HG03521 (cell line): ENCODE results near the gene RPL7A.
A peak's percentile ranks its signal among the peaks of the same experiment; 100 is the strongest.
"Not testable (repeated sequence)": the region's sequence is repeated elsewhere in the genome, so short reads cannot be mapped to it uniquely, and the experiment has no call there.

Experiments used
- ATAC-seq: cut with Tn5 transposase; IDR thresholded peaks from one replicate; pipeline ENCODE4 v1.9.1; 2021; ENCODE audit warnings: mild to moderate bottlenecking, moderate library complexity; ENCODE audit not compliant: unreplicated experiment

Gene RPL7A

DNA sequence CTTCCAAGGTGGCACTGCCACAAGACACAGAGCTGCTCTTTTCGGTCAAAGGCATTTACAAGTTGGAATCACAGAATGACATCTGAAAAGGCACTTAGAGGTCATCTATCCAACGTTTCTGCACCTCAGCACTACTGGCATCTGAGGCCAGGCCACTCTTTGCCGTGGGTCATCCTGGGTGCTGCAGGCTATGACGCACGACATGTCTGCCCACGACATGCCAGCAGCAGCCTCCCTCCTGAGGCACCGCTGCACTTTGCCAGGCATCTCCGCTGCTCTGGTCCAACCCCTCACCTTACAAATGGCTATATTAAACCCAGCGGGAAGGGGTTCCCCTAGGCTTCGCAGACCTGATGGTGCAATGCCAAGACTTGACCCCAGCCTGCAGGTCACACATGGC lies 19.8 kb downstream of the RPL7A start:
- ATAC-seq = no peak

DNA sequence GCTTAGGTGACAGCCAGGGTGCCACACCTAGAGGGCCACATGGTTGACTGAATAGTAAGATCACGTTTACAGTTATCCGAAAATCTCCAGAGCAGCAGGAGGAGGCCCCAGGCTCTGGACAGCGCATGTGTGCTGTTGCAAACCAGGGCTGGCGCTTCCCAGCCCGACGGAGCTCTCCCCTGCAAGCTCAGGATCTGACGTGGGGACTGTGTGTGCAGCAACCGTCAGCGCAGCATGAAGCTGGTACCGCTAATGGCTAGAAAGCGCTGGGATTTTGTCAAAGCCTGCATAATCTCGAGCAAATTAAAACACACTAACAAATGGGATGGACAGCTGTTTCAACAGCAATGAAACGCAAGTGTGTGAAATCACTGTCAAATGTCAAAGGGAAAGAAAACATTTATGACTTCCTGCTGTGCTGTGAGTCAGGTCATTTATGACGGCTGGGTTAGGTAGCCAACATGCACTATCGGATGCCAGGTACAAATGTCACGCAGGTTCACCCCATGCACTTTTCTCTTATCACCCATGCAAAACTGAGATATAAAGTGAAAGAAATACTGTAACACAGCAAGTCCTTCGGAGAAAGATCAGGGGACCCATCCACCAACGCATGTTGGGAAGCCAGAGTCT lies 20.3 kb downstream of the RPL7A start:
- ATAC-seq = no peak

DNA sequence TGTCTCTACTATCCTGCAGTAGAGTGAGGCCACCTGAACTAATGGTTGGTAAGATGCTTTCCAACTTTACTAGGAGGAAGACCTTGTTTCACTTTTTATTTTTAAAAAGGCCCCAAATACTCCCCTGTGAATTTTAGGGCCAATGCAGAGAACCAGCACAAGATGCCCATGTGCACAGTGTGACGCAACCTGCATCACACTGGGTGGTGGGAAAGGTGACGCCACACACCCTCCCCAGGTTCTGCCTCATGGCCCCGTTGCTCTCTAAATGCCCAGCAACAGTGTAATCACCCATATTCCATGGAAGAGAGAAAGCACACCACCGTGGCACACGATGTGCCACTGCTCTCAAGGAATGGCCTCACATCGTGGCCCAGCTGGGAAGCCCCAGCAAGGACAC lies 21.4 kb downstream of the RPL7A start:
- ATAC-seq = no peak

DNA sequence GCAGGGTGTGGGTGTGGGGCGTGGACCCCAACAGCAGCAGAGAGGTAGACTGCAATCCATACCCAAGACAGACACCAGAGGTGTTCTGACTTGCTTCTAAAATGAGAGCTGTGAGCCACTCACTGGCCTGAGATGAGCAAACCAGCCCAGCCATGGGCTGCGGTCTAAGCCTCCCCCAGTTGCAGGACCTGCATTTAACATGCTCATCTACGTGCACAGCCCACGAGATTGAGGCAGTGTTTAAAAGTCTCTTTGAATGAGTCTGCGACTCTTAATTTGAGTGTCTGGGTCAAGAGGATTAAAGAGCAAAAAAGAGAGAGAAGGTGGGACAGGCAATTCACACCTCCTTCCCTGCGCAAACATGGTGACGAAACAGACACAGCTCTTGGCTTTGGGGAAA lies 21.9 kb downstream of the RPL7A start:
- ATAC-seq = no peak

DNA sequence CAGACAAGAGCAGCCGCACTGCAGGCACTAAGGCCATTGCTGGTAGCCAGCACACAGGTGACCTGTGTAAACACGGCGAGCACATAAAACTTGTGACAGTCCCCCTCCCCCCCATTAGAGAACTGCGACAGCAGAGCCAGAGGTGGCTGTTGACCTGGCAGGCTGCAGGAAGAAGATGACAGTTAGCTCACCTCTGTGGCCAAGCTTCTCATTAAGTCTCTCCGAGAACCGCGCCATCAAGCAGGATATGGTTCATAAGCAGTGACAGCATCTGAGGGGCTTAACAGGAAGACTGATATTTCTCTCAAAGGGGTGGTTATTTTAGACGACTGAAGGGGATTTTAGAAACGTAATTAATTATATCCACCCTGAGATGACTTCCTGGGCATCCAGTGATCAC lies 22.7 kb downstream of the RPL7A start:
- ATAC-seq = no peak

DNA sequence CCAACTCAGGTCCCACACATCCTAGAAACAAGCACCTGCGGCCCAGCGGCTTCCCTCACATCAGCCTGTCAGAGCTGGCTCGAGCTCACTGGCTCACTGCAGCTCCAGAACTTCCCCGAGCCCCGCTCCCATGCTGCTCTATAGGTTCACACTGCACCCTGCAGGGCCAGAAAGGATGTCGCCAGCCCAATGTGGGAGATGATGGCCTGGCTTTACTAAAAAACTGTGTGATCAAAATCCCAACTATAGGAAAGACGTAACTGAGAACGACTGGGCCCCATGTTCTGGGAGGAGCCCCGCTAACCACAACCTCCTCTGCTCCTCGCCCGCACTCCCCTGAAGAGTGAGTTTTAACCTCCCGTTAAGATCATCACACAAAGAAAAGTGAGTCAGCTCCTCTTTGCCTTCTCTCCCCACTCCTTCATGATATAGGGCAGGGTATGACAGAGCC lies 23.3 kb downstream of the RPL7A start:
- ATAC-seq = no peak

GRCh38 chr9:133372144-133372543 lies 24.1 kb downstream of the RPL7A start:
- ATAC-seq = no peak

GRCh38 chr9:133374612-133375115 lies 26.6 kb downstream of the RPL7A start:
- ATAC-seq = no peak

DNA sequence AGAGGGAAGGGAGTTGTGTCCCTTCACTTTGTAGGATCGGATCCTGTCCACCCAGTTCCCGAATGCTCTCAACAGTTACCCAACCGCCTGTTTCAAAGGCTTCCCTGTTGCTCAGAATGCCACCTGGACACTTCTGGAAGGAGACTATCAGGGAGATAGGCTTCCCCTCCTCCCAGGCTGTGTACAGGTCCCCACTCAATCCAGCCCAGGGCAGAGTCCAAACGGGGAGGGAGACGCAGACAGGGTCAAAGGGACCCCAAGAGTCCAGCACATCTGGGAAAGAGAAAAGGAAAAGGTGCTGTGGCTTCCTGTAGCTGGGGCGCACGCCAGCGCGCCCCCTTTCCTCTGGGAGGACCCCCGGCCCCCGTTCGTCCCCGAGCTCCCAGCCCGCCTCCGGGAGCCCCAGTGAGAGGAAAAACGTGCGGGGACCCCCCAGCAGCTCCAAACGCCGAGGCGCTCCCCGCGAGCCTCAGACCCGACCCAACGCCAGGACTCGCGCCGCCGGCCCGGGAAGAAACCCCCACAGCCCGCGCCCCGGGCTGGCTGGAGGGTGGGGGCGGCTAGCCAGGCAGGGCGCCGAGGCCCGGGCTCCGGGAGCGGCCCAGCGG lies 27.2 kb downstream of the RPL7A start:
- ATAC-seq = no peak

DNA sequence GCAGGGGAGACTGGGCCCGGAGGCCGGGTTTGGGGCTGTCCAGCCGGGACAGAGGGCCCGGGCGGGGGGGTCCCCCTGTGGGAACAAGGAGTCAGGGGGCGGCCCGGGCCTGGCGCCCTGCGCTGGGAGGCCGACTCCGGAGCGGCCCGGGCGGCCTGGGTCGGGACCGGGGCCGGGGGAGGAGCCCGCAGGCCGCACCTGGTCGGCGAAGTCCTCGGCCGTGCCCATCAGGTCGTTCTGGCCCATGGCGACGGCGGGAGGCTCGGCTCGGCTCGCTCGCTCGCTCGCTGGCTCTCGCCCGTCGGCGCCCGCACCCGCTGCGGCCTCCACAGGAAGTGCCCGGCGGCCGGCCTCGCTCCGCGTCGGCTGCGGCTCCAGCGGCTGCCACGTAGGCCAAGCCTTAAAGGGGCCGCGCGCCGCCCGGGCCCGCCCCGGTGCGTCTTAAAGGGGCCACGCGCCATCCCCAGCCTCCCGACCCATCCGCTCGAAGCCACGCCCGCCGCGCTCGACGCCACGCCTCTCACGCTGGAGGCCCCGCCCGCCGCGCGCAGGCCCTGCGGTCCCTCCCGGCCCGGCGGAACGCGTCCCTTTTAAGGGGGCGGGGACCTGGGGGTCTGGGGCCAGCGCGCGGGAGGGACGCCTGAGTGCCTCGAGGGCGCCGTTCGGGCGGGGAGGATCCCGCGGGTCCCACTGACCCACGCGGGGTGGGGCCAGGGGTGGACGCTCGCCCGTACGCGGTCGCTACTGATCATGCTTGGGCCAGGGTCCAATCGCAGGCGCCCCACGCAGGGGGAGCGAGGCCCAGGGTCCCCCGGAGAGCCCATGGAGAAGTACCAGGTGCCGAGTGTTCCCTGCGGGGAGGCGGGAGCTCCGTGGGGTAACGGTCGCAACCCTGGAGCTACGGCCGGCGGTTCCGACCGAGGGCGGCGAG lies 28.0 kb downstream of the RPL7A start, which contains the start of the genes STKLD1 and SURF4:
TSS of gene STKLD1 (plus strand) at position 643 of the 931 bp plus-strand sequence. CDS start at position 751, 108 bp downstream.
TSS of gene SURF4 (minus strand) at position 337 of the 931 bp plus-strand sequence. CDS start at position 246, 91 bp downstream.
- peak; percentile 92 for ATAC-seq

DNA sequence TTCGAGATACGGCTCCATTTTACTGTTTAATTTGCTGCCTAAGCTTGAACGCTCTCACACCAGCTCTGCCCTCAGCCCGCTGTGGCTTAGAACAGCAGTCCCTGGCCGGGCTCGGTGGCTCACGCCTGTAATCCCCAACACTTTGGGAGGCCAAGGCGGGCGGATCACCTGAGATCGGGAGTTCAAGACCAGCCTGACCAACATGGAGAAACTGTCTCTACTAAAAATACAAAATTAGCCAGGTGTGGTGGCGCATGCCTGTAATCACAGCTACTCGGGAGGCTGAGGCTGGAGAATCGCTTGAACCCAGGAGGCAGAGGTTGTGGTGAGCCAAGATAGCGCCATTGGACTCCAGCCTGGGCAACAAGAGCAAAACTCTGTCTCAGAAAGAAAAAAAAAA lies 29.3 kb downstream of the RPL7A start:
- not testable (repeated sequence) for ATAC-seq

DNA sequence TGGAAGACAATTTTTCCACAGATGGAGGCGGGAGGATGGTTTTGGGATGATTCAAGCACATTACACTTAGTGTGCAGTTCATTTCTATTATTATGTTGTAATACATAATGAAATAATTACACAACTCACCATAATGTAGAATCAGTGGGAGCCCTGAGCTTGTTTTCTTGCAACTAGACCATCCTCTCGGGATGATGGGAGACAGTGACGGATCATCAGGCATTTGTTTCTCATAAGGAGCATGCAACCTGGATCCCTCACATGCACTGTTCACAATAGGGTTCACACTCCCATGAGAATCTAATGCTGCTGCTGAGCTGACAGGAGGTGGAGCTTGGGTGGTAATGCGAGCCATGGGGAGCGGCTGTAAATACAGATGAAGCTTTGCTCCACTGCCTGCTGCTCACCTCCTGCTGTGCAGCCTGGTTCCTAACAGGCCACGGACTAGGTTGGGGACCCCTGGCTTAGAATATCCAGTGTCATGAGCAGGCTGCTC lies 29.8 kb downstream of the RPL7A start:
- no peak for ATAC-seq

GRCh38 chr9:133378408-133378962 lies 30.5 kb downstream of the RPL7A start:
- ATAC-seq = no peak

- no peak for ATAC-seq
Observed at GRCh38 chr9:133379153-133380086, 31.4 kb downstream of the RPL7A start.

- ATAC-seq = no peak
Observed at GRCh38 chr9:133380734-133381133, 32.7 kb downstream of the RPL7A start.

GRCh38 chr9:133382507-133383141 lies 34.6 kb downstream of the RPL7A start:
- no peak for ATAC-seq

DNA sequence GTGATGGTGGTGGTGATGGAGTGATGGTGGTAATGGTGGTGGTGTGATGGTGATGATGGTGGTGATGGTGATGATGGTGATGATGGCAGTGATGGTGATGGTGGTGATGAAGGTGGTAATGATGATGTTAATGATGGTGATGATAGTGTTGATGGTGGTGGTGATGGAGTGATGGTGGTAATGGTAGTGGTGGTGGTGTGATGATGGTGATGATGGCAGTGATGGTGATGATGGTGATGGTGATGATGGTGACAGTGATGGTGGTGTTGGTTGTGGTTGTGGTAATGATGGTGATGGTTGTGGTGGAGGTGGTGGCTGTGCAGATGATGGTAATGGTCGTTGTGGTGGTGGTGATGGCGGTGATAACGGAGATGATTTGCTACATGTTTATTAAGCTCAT lies 35.4 kb downstream of the RPL7A start:
- no peak for ATAC-seq

- no peak for ATAC-seq
Observed at GRCh38 chr9:133384736-133385321, 36.8 kb downstream of the RPL7A start.

DNA sequence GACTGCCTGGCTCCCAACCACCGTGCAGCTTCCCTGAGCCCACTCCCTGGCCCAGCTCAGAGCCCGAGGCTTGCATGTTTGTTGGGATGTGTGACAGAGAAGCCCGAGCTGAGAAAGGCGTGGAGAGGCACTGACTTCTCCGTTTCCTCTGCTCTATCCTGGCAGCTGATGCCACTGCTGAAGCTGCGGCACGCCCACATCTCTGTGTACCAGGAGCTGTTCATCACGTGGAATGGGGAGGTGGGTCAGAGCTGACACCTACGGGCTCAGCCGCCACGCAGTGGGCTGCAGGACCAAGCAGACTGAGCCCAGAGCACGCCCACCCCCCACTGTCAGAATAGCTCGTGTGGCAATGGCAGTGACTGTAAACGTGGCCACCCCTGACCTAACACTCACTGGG lies 37.4 kb downstream of the RPL7A start:
- ATAC-seq = no peak
